Measurements from ENCODE around the gene GSK3B. TPM values are rescaled to one million over a fixed set of nuclear protein-coding genes. Genes with fewer than 3 reads are reported as not detected.
A peak's percentile ranks its signal among the peaks of the same experiment; 100 is the strongest.

The GSK3B gene
- total and polyA plus RNA-seq, 7 donors = 9.1 to 43.2 (median 34.5) TPM

GRCh38 chr3:119800844-119801243 is 293.4 kb downstream of the GSK3B start:
- intact Hi-C loops (cut with DNase I) = no loop called here

GRCh38 chr3:119796785-119797184 is 297.5 kb downstream of the GSK3B start:
- no peak overlapping the region for H3K4me3 ChIP-seq
- ATAC-seq = no peak
- H3K27me3 ChIP-seq (ENCODE audit: insufficient read depth in 3 of 3, low read length in 2 of 3) = peaks cover 0 to 4% (median 0%) of the 10 kb centered on the region in 3 donors
- H3K9me3 ChIP-seq = no peaks in the 10 kb centered on the region
- WGBS, 3 donors = 80 to 86% (median 81%) methylated on average over 2 of the region's 2 CpGs
- H3K4me1 ChIP-seq = no peaks in the 10 kb centered on the region
- H3K36me3 ChIP-seq (ENCODE audit: insufficient read depth in 1 of 2, low read depth in 1 of 2) = no peaks in the 10 kb centered on the region
- TF ChIP-seq CTCF (IDR thresholded peaks at IDR 0.05) = no peak
- H3K27ac ChIP-seq = no peak overlapping the region
- DNase-seq = no peak
- intact Hi-C loops (cut with DNase I) = no loop called here

More at GRCh38 chr3:119800844-119801243, 293.4 kb downstream of the GSK3B start:
- no peak for TF ChIP-seq CTCF (IDR thresholded peaks at IDR 0.05)
- no peaks in the 10 kb centered on the region for H3K9me3 ChIP-seq
- DNase-seq (no peak), ATAC-seq (no peak)
- H3K27ac ChIP-seq = no peak overlapping the region
- peaks cover 0 to 4% (median 0%) of the 10 kb centered on the region in 3 donors for H3K27me3 ChIP-seq (ENCODE audit: insufficient read depth in 3 of 3, low read length in 2 of 3)
- no peak overlapping the region for H3K4me3 ChIP-seq
- no peaks in the 10 kb centered on the region for H3K36me3 ChIP-seq (ENCODE audit: insufficient read depth in 1 of 2, low read depth in 1 of 2)
- no peaks in the 10 kb centered on the region for H3K4me1 ChIP-seq
- WGBS, 3 donors = 76 to 85% (median 79%) methylated on average over 4 of the region's 4 CpGs

- intact Hi-C loops (cut with DNase I) = no loop called here
- TF ChIP-seq CTCF (IDR thresholded peaks at IDR 0.05) = no peak
- Histone ChIP-seq H3K4me1 (no peaks in the 10 kb centered on the region), H3K27me3 (ENCODE audit: insufficient read depth in 3 of 3, low read length in 2 of 3) (peaks cover 0 to 4% (median 0%) of the 10 kb centered on the region in 3 donors), H3K36me3 (ENCODE audit: insufficient read depth in 1 of 2, low read depth in 1 of 2) (no peaks in the 10 kb centered on the region), H3K4me3 (no peak overlapping the region), H3K9me3 (no peaks in the 10 kb centered on the region), H3K27ac (no peak overlapping the region)
- 92 to 98% (median 93%) methylated on average over 2 of the region's 2 CpGs for WGBS, 3 donors
- no peak for ATAC-seq
- DNase-seq = no peak
These were observed 297.9 kb downstream of the GSK3B start for GRCh38 chr3:119796368-119796767.

GRCh38 chr3:119795849-119796248 is 298.4 kb downstream of the GSK3B start:
- no peak for ATAC-seq
- no peak for DNase-seq
- H3K27me3 ChIP-seq (ENCODE audit: insufficient read depth in 3 of 3, low read length in 2 of 3) = peaks cover 0 to 4% (median 0%) of the 10 kb centered on the region in 3 donors
- TF ChIP-seq CTCF (IDR thresholded peaks at IDR 0.05) = no peak
- H3K27ac ChIP-seq = no peak overlapping the region
- no peaks in the 10 kb centered on the region for H3K9me3 ChIP-seq
- no peaks in the 10 kb centered on the region for H3K4me1 ChIP-seq
- 73 to 80% (median 77%) methylated on average over 3 of the region's 3 CpGs for WGBS, 3 donors
- no peak overlapping the region for H3K4me3 ChIP-seq
- intact Hi-C loops (cut with DNase I) = no loop called here
- H3K36me3 ChIP-seq (ENCODE audit: insufficient read depth in 1 of 2, low read depth in 1 of 2) = no peaks in the 10 kb centered on the region

- intact Hi-C loops (cut with DNase I) = no loop called here
- TF ChIP-seq CTCF (IDR thresholded peaks at IDR 0.05) = no peak
- Histone ChIP-seq H3K4me1 (no peaks in the 10 kb centered on the region), H3K27me3 (ENCODE audit: insufficient read depth in 3 of 3, low read length in 2 of 3) (peaks cover 0 to 4% (median 0%) of the 10 kb centered on the region in 3 donors), H3K36me3 (ENCODE audit: insufficient read depth in 1 of 2, low read depth in 1 of 2) (no peaks in the 10 kb centered on the region), H3K9me3 (no peaks in the 10 kb centered on the region), H3K4me3 (no peak overlapping the region), H3K27ac (no peak overlapping the region)
- DNase-seq (no peak), ATAC-seq (peak in 1 of 4 donors; percentile 33)
- 55 to 67% (median 64%) methylated on average over 5 of the region's 5 CpGs for WGBS, 3 donors
These were observed 299.2 kb downstream of the GSK3B start for GRCh38 chr3:119794971-119795612.
